H1 (cell line): ENCODE measurements around the gene DSC3. TPM values are rescaled to one million over a fixed set of nuclear protein-coding genes. Genes with fewer than 3 reads are reported as not detected.
A peak's percentile ranks its signal among the peaks of the same experiment; 100 is the strongest.

Experiments
- CTCF ChIA-PET: fragments of 300-600 bp; sonication (Branson Sonifier 250); formaldehyde crosslinking; loops from one replicate; lab custom pipeline; 2021; ENCODE audit not compliant: partially characterized antibody; lab: Charles Lee
- POLR2A ChIA-PET: fragments of 300-600 bp; sonication (Branson Sonifier 250); formaldehyde crosslinking; loops from one replicate; lab custom pipeline; 2021; ENCODE audit warnings: inconsistent platforms; ENCODE audit not compliant: partially characterized antibody; lab: Charles Lee
- DNase-seq, 2 experiments: peaks; one replicate each; pipeline versions ENCODE4 v3.0.0 to v3.0.0-alpha.2; 2010 to 2022; ENCODE audit warnings: low spot score in 2 of 2, low read depth in 1 of 2, mixed read lengths in 1 of 2
- FAIRE-seq: peaks from 2 replicates; lab custom pipeline; 2011; peaks lifted over from hg19 to GRCh38; lab: Jason Lieb, UNC
- H2AFZ ChIP-seq: 2 replicates; pipeline ENCODE4 v1.8.1; 2012; ENCODE audit warnings: low read length, inconsistent platforms
- H2AK5ac ChIP-seq: 2 replicates; pipeline ENCODE4 v1.6.1; 2013; ENCODE audit warnings: low read depth, low read length
- H2BK120ac ChIP-seq: replicated peaks from 2 replicates; pipeline ENCODE3; 2013; ENCODE audit warnings: low read depth, low read length, inconsistent platforms
- H2BK12ac ChIP-seq: 2 replicates; pipeline ENCODE4 v1.6.1; 2013; ENCODE audit warnings: low read depth, low read length
- H2BK15ac ChIP-seq: 2 replicates; pipeline ENCODE4 v1.6.1; 2013; ENCODE audit warnings: low read length
- H2BK20ac ChIP-seq: 2 replicates; pipeline ENCODE4 v1.6.1; 2013; ENCODE audit warnings: low read length
- H2BK5ac ChIP-seq: 2 replicates; pipeline ENCODE4 v1.6.1; 2013; ENCODE audit warnings: low read depth, low read length
- H3K14ac ChIP-seq: 2 replicates; pipeline ENCODE4 v1.6.1; 2013; ENCODE audit warnings: inconsistent platforms; ENCODE audit not compliant: insufficient read length
- H3K18ac ChIP-seq: 2 replicates; pipeline ENCODE4 v1.6.1; 2013; ENCODE audit warnings: low read length; ENCODE audit errors: extremely low read depth
- H3K23ac ChIP-seq: 2 replicates; pipeline ENCODE4 v1.6.1; 2013; ENCODE audit warnings: inconsistent platforms; ENCODE audit not compliant: insufficient read length
- H3K23me2 ChIP-seq: 2 replicates; pipeline ENCODE4 v1.6.1; 2013; ENCODE audit warnings: low read depth, low read length
- H3K27ac ChIP-seq: 2 replicates; pipeline ENCODE4 v1.6.1; 2011; ENCODE audit warnings: low read depth, low read length, inconsistent platforms
- H3K27me3 ChIP-seq, 4 experiments: replicated peaks in 1 of 4; 1 replicate in 1 of 4; 2 replicates in 3 of 4; pipeline versions ENCODE4 v1.6.1 to v1.8.1; 2011 to 2013; ENCODE audit warnings: low read length in 3 of 4, mild to moderate bottlenecking in 3 of 4, inconsistent platforms in 2 of 4, mixed read lengths in 2 of 4, moderate library complexity in 1 of 4; ENCODE audit not compliant: control insufficient read depth in 3 of 4, insufficient read depth in 3 of 4; ENCODE audit errors: extremely low read depth in 1 of 4
- H3K36me3 ChIP-seq, 4 experiments: 2 replicates each; pipeline versions ENCODE4 v1.6.1 to v1.8.1; 2011 to 2013; ENCODE audit warnings: mild to moderate bottlenecking in 4 of 4, low read length in 3 of 4, moderate library complexity in 2 of 4, control low read depth in 1 of 4, inconsistent platforms in 1 of 4; ENCODE audit not compliant: insufficient read depth in 4 of 4, control insufficient read depth in 2 of 4
- H3K4ac ChIP-seq: replicated peaks from 2 replicates; pipeline ENCODE3; 2013; ENCODE audit warnings: low read length, low read depth, mixed read lengths, inconsistent platforms; ENCODE audit not compliant: insufficient read length
- H3K4me1 ChIP-seq, 4 experiments: replicated peaks in 1 of 4; 1 replicate in 1 of 4; 2 replicates in 3 of 4; pipeline versions ENCODE4 v1.6.1 to v1.8.1; 2011 to 2013; ENCODE audit warnings: low read length in 3 of 4, inconsistent platforms in 2 of 4, mixed read lengths in 1 of 4; ENCODE audit not compliant: insufficient read depth in 4 of 4, control insufficient read depth in 3 of 4
- H3K4me2 ChIP-seq, 2 experiments: 2 replicates each; pipeline versions ENCODE4 v1.6.1 to v1.8.1; 2011 to 2013; ENCODE audit warnings: low read depth in 2 of 2, low read length in 2 of 2, control low read depth in 1 of 2, inconsistent platforms in 1 of 2, mild to moderate bottlenecking in 1 of 2; ENCODE audit not compliant: insufficient read depth in 1 of 2
- H3K4me3 ChIP-seq, 4 experiments: fragments of 200-600, 300-600 bp in 1 of 4; sonication (generic), shearing (Covaris generic), sonication (Bioruptor Twin) in 1 of 4; 2 replicates each; pipeline versions ENCODE4 v1.5.1 to v1.8.1; 2011 to 2016; ENCODE audit warnings: low read length in 4 of 4, low read depth in 3 of 4, control low read depth in 2 of 4, inconsistent platforms in 2 of 4, mild to moderate bottlenecking in 2 of 4, mixed read lengths in 1 of 4, moderate library complexity in 1 of 4; ENCODE audit not compliant: insufficient read depth in 2 of 4; ENCODE audit errors: extremely low read depth in 1 of 4
- H3K56ac ChIP-seq: replicated peaks from 2 replicates; pipeline ENCODE3; 2013; ENCODE audit warnings: low read depth, mild to moderate bottlenecking, mixed read lengths, low read length, inconsistent platforms; ENCODE audit not compliant: insufficient read length
- H3K79me1 ChIP-seq: 2 replicates; pipeline ENCODE4 v1.6.1; 2013; ENCODE audit warnings: low read depth, low read length, control low read depth
- H3K79me2 ChIP-seq, 2 experiments: 2 replicates each; pipeline versions ENCODE4 v1.6.1 to v1.8.1; 2012 to 2013; ENCODE audit warnings: low read length in 2 of 2, mild to moderate bottlenecking in 2 of 2, inconsistent platforms in 1 of 2; ENCODE audit not compliant: insufficient read depth in 2 of 2, control insufficient read depth in 1 of 2
- H3K9ac ChIP-seq, 4 experiments: replicated peaks in 1 of 4; 1 replicate in 1 of 4; 2 replicates in 3 of 4; pipeline versions ENCODE4 v1.6.1 to v1.8.1; 2011 to 2013; ENCODE audit warnings: low read depth in 3 of 4, low read length in 3 of 4, control low read depth in 2 of 4, mild to moderate bottlenecking in 2 of 4, moderate library complexity in 2 of 4, inconsistent platforms in 1 of 4; ENCODE audit errors: extremely low read depth in 1 of 4
- H3K9me3 ChIP-seq, 2 experiments: 2 replicates each; pipeline versions ENCODE4 v1.6.1 to v1.8.1; 2012 to 2013; ENCODE audit warnings: mild to moderate bottlenecking in 2 of 2, moderate library complexity in 2 of 2, control low read depth in 1 of 2, inconsistent platforms in 1 of 2, low read depth in 1 of 2, low read length in 1 of 2, mixed read lengths in 1 of 2; ENCODE audit not compliant: insufficient read depth in 2 of 2
- H4K20me1 ChIP-seq, 2 experiments: replicated peaks in 1 of 2; 2 replicates each; pipeline versions ENCODE3 to v1.8.1; 2011 to 2013; ENCODE audit warnings: inconsistent platforms in 2 of 2, low read length in 2 of 2, mild to moderate bottlenecking in 1 of 2; ENCODE audit not compliant: insufficient read depth in 2 of 2, control insufficient read depth in 1 of 2
- H4K5ac ChIP-seq: 2 replicates; pipeline ENCODE4 v1.6.1; 2013; ENCODE audit warnings: low read length, low read depth, mixed read lengths, inconsistent platforms; ENCODE audit not compliant: insufficient read length
- H4K8ac ChIP-seq: 2 replicates; pipeline ENCODE4 v1.8.0; 2013; ENCODE audit warnings: mild to moderate bottlenecking, moderate library complexity, low read length, inconsistent platforms; ENCODE audit not compliant: insufficient read depth; ENCODE audit errors: extremely low read depth
- H4K91ac ChIP-seq: replicated peaks from 2 replicates; pipeline ENCODE3; 2013; ENCODE audit warnings: low read length, mixed read lengths, inconsistent platforms; ENCODE audit not compliant: insufficient read length
- EZH2 ChIP-seq: fragments of 200-600 bp; sonication (generic); IDR thresholded peaks from 2 replicates; pipeline ENCODE4 v1.7.1; 2012; ENCODE audit warnings: low read depth, mild to moderate bottlenecking, moderate library complexity, low read length, inconsistent platforms; ENCODE audit not compliant: severe bottlenecking
- POLR2AphosphoS5 ChIP-seq: IDR thresholded peaks from 2 replicates; pipeline ENCODE4 v1.6.1; 2011; ENCODE audit warnings: low read depth, low read length
- POU5F1 ChIP-seq: IDR thresholded peaks from 2 replicates; pipeline ENCODE4 v1.6.1; 2011; ENCODE audit warnings: low read depth, mild to moderate bottlenecking, low read length, moderate library complexity
- SIX5 ChIP-seq: IDR thresholded peaks from 2 replicates; pipeline ENCODE4 v1.6.1; 2011; ENCODE audit warnings: mild to moderate bottlenecking, low read depth, low read length
- SP4 ChIP-seq: IDR thresholded peaks from 2 replicates; pipeline ENCODE4 v1.6.1; 2012; ENCODE audit warnings: low read length, inconsistent platforms
- TAF7 ChIP-seq: optimal IDR thresholded peaks from 2 replicates; pipeline ENCODE3; 2011; ENCODE audit warnings: low read depth, mild to moderate bottlenecking, inconsistent platforms, low read length, moderate library complexity, borderline replicate concordance
- TBP ChIP-seq: IDR thresholded peaks from 2 replicates; pipeline ENCODE4 v1.6.1; 2011; ENCODE audit warnings: low read depth, low read length, improper control_type of control experiment
- WGBS, 2 experiments: shearing (Covaris generic) in 1 of 2; methylation state at CpG; one replicate each; pipeline versions ENCODE4 v1.1.6 to v1.1.7; 2013 to 2015; ENCODE audit warnings: low lambda C conversion rate in 2 of 2, mixed read lengths in 2 of 2, inconsistent platforms in 1 of 2, low coverage in 1 of 2, missing lambda C conversion rate in 1 of 2; ENCODE audit not compliant: insufficient replicate concordance in 2 of 2, insufficient coverage in 1 of 2, insufficient read length in 1 of 2; ENCODE audit errors: extremely low coverage in 1 of 2, missing lambda C conversion rate in 1 of 2; 5-methylcytosine and 5-hydroxymethylcytosine counted together
- long read RNA-seq, 2 experiments: library from RNA in 1 of 2; library from capped mRNA in 1 of 2; stranded (forward); transcript quantifications; one replicate each; pipeline ENCODE4 v2.0.0, GENCODE V29; 2021; ENCODE audit warnings: inconsistent platforms in 1 of 2
- polyA minus RNA-seq, 3 experiments: library from RNA; depleted of rRNA, polyadenylated mRNA; stranded (reverse); fragments of >200 nt; gene quantifications; 1 replicate in 2 of 3; 2 replicates in 1 of 3; pipeline ENCODE4 v1.2.3, GENCODE V29; 2011
- polyA plus RNA-seq, 7 experiments: library from polyadenylated mRNA; depleted of rRNA in 3 of 7; stranded (reverse) in 5 of 7; unstranded in 2 of 7; fragments of >200 nt in 5 of 7; fragments of 200-250 nt in 2 of 7; gene quantifications; 1 replicate in 5 of 7; 2 replicates in 1 of 7; 4 replicates in 1 of 7; pipeline versions ENCODE4 v1.2.1 to v1.2.3, GENCODE V29; 2011 to 2013; ENCODE audit warnings: missing spikeins in 2 of 7, mixed read lengths in 2 of 7
- total RNA-seq: library from RNA; stranded (reverse); fragmentation: NEBNext Ultra II Directional; extraction: Animal tissue kit (Norgen Biotek cat#: 25700); gene quantifications from 2 replicates; pipeline ENCODE4 v1.2.1, GENCODE V29; 2021
- TF ChIP-seq, protein P1 (sequence below): IDR thresholded peaks from 2 replicates; pipeline ENCODE4 v1.6.1; 2012; ENCODE audit warnings: inconsistent platforms

The DSC3 gene
- total RNA-seq (3.3 and 3.7 TPM in 2 replicates), polyA plus RNA-seq (2011; rRNA removed) (0.61 and 0.70 TPM in 2 replicates), polyA minus RNA-seq (2011; rRNA and poly(A)+ RNA removed) (1.9 and 2.1 TPM in 2 replicates)
- polyA plus RNA-seq (2011; cell fraction: cytosol; rRNA removed): 1.2 TPM
- polyA plus RNA-seq (2011; cell fraction: nucleus; rRNA removed): 0.53 TPM
- polyA plus RNA-seq (2012, experiment 1 of 2): 1.5 to 1.8 TPM (median 1.6 TPM) in 4 replicates
- polyA plus RNA-seq (2012, experiment 2 of 2): 0.08 TPM
- 4.8 TPM for polyA plus RNA-seq (2013, experiment 1 of 2)
- polyA plus RNA-seq (2013, experiment 2 of 2): 4.3 TPM
- 0.95 TPM for polyA minus RNA-seq (2011; cell fraction: cytosol; rRNA and poly(A)+ RNA removed)
- polyA minus RNA-seq (2011; cell fraction: nucleus; rRNA and poly(A)+ RNA removed): 1.4 TPM
- long read RNA-seq, experiment 1, full-length matches to known transcripts: 1 of 4 reads
- long read RNA-seq, experiment 1, partial matches to known transcripts: 1 of 4 reads
- long read RNA-seq, experiment 1, other reads (novel, unspliced or antisense): 2 of 4 reads
- long read RNA-seq, experiment 2: 0 reads

- Histone ChIP-seq H3K4me2 (peak within 1 kb of the TSS; percentile 95 to 100), H3K9ac (peak within 1 kb of the TSS; percentile 65 to 81 (median 70)), H3K18ac (peak within 1 kb of the TSS; percentile 75), H2BK120ac (no peak within 1 kb of the TSS), H3K4ac (peak within 1 kb of the TSS; percentile 96), H3K9me3 (no peaks in the 10 kb centered on the region), H3K23me2 (peaks cover 21% of the 10 kb centered on the region), H2BK12ac (peak within 1 kb of the TSS; percentile 77), H2BK5ac (peak within 1 kb of the TSS; percentile 30; the same call in 1 of the 2 replicates), H3K4me1 (peaks cover 3 to 13% (median 7%) of the 10 kb centered on the region in 4 experiments; a peak in 5 of 7 replicates), H2BK15ac (peak within 1 kb of the TSS; percentile 76; the same call in 1 of the 2 replicates), H3K27me3 (peaks cover 25 to 60% (median 46%) of the 10 kb centered on the region in 4 experiments), H4K91ac (peak within 1 kb of the TSS; percentile 75), H3K4me3 (peak within 1 kb of the TSS; percentile 56 to 71 (median 62)), H2BK20ac (peak within 1 kb of the TSS; percentile 76; the same call in 1 of the 2 replicates), H3K27ac (no peak within 1 kb of the TSS), H3K23ac (no peak within 1 kb of the TSS), H4K8ac (peak within 1 kb of the TSS; percentile 93), H2AFZ (peak within 1 kb of the TSS; percentile 78), H3K56ac (peak within 1 kb of the TSS; percentile 36), H3K79me1 (no peaks in the 10 kb centered on the region), H3K79me2 (no peaks in the 10 kb centered on the region), H2AK5ac (no peak within 1 kb of the TSS), H3K14ac (no peak within 1 kb of the TSS), H4K5ac (peak within 1 kb of the TSS; percentile 5), H3K36me3 (no peaks in the 10 kb centered on the region), H4K20me1 (no peaks in the 10 kb centered on the region)
- CTCF ChIA-PET: interaction anchor here (1.2 to 1.5 kb wide), 2 partner anchors 17 to 72 kb away, joined by 3 read pairs; no protein-coding TSS in a partner anchor
- FAIRE-seq (no peak), DNase-seq (peak in 1 of 2 experiments; percentile 78)
- 0% methylated on average over 61 of the region's 73 CpGs; no CpG with 5 or more reads in 1 of the 2 experiments for WGBS, 2 experiments
- POLR2A ChIA-PET: interaction anchor here (1.3 to 1.9 kb wide), 2 partner anchors 11 to 59 kb away, joined by 3 to 11 read pairs; partner anchors contain the start of gene DSC2
- no peak for TF ChIP-seq SIX5
- peak; percentile 49; the same call in 1 of the 2 replicates for TF ChIP-seq POLR2AphosphoS5
- peak; percentile 60 for TF ChIP-seq TAF7
- TF ChIP-seq SP4: no peak
- TF ChIP-seq, protein P1, sequence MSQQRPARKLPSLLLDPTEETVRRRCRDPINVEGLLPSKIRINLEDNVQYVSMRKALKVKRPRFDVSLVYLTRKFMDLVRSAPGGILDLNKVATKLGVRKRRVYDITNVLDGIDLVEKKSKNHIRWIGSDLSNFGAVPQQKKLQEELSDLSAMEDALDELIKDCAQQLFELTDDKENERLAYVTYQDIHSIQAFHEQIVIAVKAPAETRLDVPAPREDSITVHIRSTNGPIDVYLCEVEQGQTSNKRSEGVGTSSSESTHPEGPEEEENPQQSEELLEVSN: peak; percentile 82
- peak; percentile 55; the same call in 1 of the 2 replicates for TF ChIP-seq TBP
- no peak for TF ChIP-seq EZH2
- no peak for TF ChIP-seq POU5F1
Observed at GRCh38 chr18:31042406-31043181, at the start of gene DSC3. TSS of gene DSC3 (minus strand) at chr18:31042742. CDS start at chr18:31042660, 82 bp downstream.
